CD14-positive monocyte (primary cell): ENCODE results near the gene UGGT1. TPM values are rescaled to one million over a fixed set of nuclear protein-coding genes. Genes with fewer than 3 reads are reported as not detected.

Experiments used
- DNase-seq, 3 donors: peaks; one replicate each; pipeline ENCODE4 v3.0.0-alpha.2; 2011 to 2022
- H2AFZ ChIP-seq: 2 replicates; pipeline ENCODE4 v1.6.0; 2012; ENCODE audit warnings: mild to moderate bottlenecking, low read depth, low read length, inconsistent platforms; ENCODE audit not compliant: insufficient read depth, poor library complexity, severe bottlenecking
- H3K27ac ChIP-seq, 2 donors: 1 replicate in 1 of 2; 2 replicates in 1 of 2; pipeline ENCODE4 v1.5.1; 2012 to 2013; ENCODE audit warnings: low read length in 2 of 2, control low read depth in 1 of 2, inconsistent platforms in 1 of 2, low read depth in 1 of 2, mild to moderate bottlenecking in 1 of 2
- H3K27me3 ChIP-seq, 2 donors: one replicate each; pipeline versions ENCODE4 v1.6.0 to v1.6.1; 2011 to 2013; ENCODE audit warnings: low read length in 2 of 2; ENCODE audit not compliant: control insufficient read depth in 2 of 2, insufficient read depth in 2 of 2
- H3K36me3 ChIP-seq, 2 donors: replicated peaks in 1 of 2; 1 replicate in 1 of 2; 2 replicates in 1 of 2; pipeline versions ENCODE4 v1.5.1 to v1.6.1; 2012 to 2013; ENCODE audit warnings: low read length in 2 of 2, control low read depth in 1 of 2, inconsistent platforms in 1 of 2, mild to moderate bottlenecking in 1 of 2; ENCODE audit not compliant: insufficient read depth in 2 of 2, control insufficient read depth in 1 of 2
- H3K4me1 ChIP-seq, 2 donors: 1 replicate in 1 of 2; 2 replicates in 1 of 2; pipeline versions ENCODE4 v1.5.1 to v1.6.1; 2012 to 2013; ENCODE audit warnings: low read length in 2 of 2, control low read depth in 1 of 2, inconsistent platforms in 1 of 2, mild to moderate bottlenecking in 1 of 2, moderate library complexity in 1 of 2; ENCODE audit not compliant: insufficient read depth in 2 of 2, control insufficient read depth in 1 of 2
- H3K4me2 ChIP-seq: replicated peaks from 2 replicates; pipeline ENCODE3; 2012; ENCODE audit warnings: low read length, moderate library complexity, mild to moderate bottlenecking; ENCODE audit not compliant: poor library complexity, severe bottlenecking; ENCODE audit errors: extremely low read depth
- H3K4me3 ChIP-seq, 3 experiments: fragments of 200-600 bp in 1 of 3; sonication (generic) in 1 of 3; replicated peaks in 1 of 3; 1 replicate in 2 of 3; 2 replicates in 1 of 3; pipeline ENCODE4 v1.5.1; 2011 to 2013; ENCODE audit warnings: low read length in 3 of 3, mild to moderate bottlenecking in 3 of 3, control low read depth in 2 of 3, low read depth in 2 of 3, inconsistent platforms in 1 of 3, moderate library complexity in 1 of 3
- H3K79me2 ChIP-seq: 2 replicates; pipeline ENCODE4 v1.6.0; 2012; ENCODE audit warnings: mild to moderate bottlenecking, control low read depth, inconsistent platforms, low read length, moderate library complexity; ENCODE audit not compliant: insufficient read depth
- H3K9ac ChIP-seq: 2 replicates; pipeline ENCODE4 v1.6.0; 2017; ENCODE audit warnings: low read length, mild to moderate bottlenecking; ENCODE audit not compliant: insufficient read depth, poor library complexity, severe bottlenecking
- H3K9me3 ChIP-seq, 2 donors: replicated peaks in 1 of 2; 1 replicate in 1 of 2; 2 replicates in 1 of 2; pipeline versions ENCODE4 v1.5.1 to v1.6.1; 2012 to 2013; ENCODE audit warnings: low read length in 2 of 2, control low read depth in 1 of 2; ENCODE audit not compliant: control insufficient read depth in 1 of 2, insufficient read depth in 1 of 2
- H4K20me1 ChIP-seq: 2 replicates; pipeline ENCODE4 v1.6.0; 2012; ENCODE audit warnings: mild to moderate bottlenecking, low read length, control low read depth, moderate library complexity; ENCODE audit not compliant: insufficient read depth
- H3K27ac Mint-ChIP-seq, 7 donors: one replicate each; pipeline ENCODE4 v1.8.0; 2020; ENCODE audit warnings: mild to moderate bottlenecking in 7 of 7, mixed read lengths in 7 of 7, moderate library complexity in 6 of 7, inconsistent platforms in 2 of 7
- H3K27me3 Mint-ChIP-seq, 3 donors: one replicate each; pipeline ENCODE4 v1.8.0; 2021 to 2022; ENCODE audit warnings: low read depth in 3 of 3, mild to moderate bottlenecking in 3 of 3, mixed read lengths in 3 of 3, moderate library complexity in 3 of 3, inconsistent platforms in 1 of 3
- H3K36me3 Mint-ChIP-seq, 2 donors: one replicate each; pipeline ENCODE4 v1.8.0; 2020; ENCODE audit warnings: mixed read lengths in 2 of 2, inconsistent platforms in 1 of 2, mild to moderate bottlenecking in 1 of 2
- H3K4me1 Mint-ChIP-seq: one replicate; pipeline ENCODE4 v1.8.0; 2020; ENCODE audit warnings: mild to moderate bottlenecking, mixed read lengths
- H3K4me3 Mint-ChIP-seq, 2 donors: one replicate each; pipeline ENCODE4 v1.8.0; 2020; ENCODE audit warnings: mild to moderate bottlenecking in 2 of 2, mixed read lengths in 2 of 2, moderate library complexity in 1 of 2
- H3K9me3 Mint-ChIP-seq, 7 donors: one replicate each; pipeline ENCODE4 v1.8.0; 2020 to 2022; ENCODE audit warnings: mixed read lengths in 7 of 7, mild to moderate bottlenecking in 6 of 7, moderate library complexity in 6 of 7, inconsistent platforms in 2 of 7
- CTCF ChIP-seq: fragments of 200-600 bp; IDR thresholded peaks from one replicate; pipeline ENCODE4 v1.8.0; 2022; ENCODE audit warnings: antibody characterized with exemption, mild to moderate bottlenecking
- WGBS: methylation state at CpG from one replicate; pipeline ENCODE4 v1.1.5; 2013; ENCODE audit warnings: missing lambda C conversion rate; ENCODE audit not compliant: insufficient coverage; 5-methylcytosine and 5-hydroxymethylcytosine counted together
- intact Hi-C, 2 donors: fragments of 100-400 bp; cut with micrococcal nuclease; formaldehyde crosslinking; loops; one replicate each; pipeline versions ENCODE4 v1.15.0 to v1.15.1; 2023
- polyA plus RNA-seq, 3 donors: library from polyadenylated mRNA; depleted of rRNA in 1 of 3; unstranded in 2 of 3; stranded (reverse) in 1 of 3; fragments of 300-500 nt in 2 of 3; fragments of >200 nt in 1 of 3; fragmentation: Illumina TruSeq in 2 of 3; gene quantifications; 1 replicate in 2 of 3; 2 replicates in 1 of 3; pipeline ENCODE4 v1.2.3, GENCODE V29; 2012 to 2021

The UGGT1 gene
- polyA plus RNA-seq, 3 donors: 8.7 to 15.8 (median 13.8) TPM

- intact Hi-C loops: no loop called here
- TF ChIP-seq CTCF: no peak
- H3K9ac ChIP-seq: no peak overlapping the region
- no peak overlapping the region for H3K27ac ChIP-seq
- Mint-ChIP-seq H3K4me1 (peaks cover 27% of the 10 kb centered on the region), H3K9me3 (no peaks in the 10 kb centered on the region), H3K4me3 (no peak overlapping the region), H3K36me3 (peaks cover 52 to 66% of the 10 kb centered on the region in 2 donors), H3K27ac (no peak overlapping the region), H3K27me3 (no peaks in the 10 kb centered on the region)
- no peak overlapping the region for H2AFZ ChIP-seq
- H3K4me2 ChIP-seq: no peak overlapping the region
- H4K20me1 ChIP-seq: no peaks in the 10 kb centered on the region
- H3K4me1 ChIP-seq: peaks cover 28 to 32% of the 10 kb centered on the region in 2 donors
- H3K27me3 ChIP-seq: no peaks in the 10 kb centered on the region
- DNase-seq: no peak
- no peaks in the 10 kb centered on the region for H3K9me3 ChIP-seq
- 89% methylated on average over 2 of the region's 7 CpGs for WGBS
- no peaks in the 10 kb centered on the region for H3K79me2 ChIP-seq
- peaks cover 38 to 75% of the 10 kb centered on the region in 2 donors for H3K36me3 ChIP-seq
- H3K4me3 ChIP-seq: no peak overlapping the region
Observed at GRCh38 chr2:128159437-128159836, 68.4 kb downstream of the UGGT1 start.

DNA sequence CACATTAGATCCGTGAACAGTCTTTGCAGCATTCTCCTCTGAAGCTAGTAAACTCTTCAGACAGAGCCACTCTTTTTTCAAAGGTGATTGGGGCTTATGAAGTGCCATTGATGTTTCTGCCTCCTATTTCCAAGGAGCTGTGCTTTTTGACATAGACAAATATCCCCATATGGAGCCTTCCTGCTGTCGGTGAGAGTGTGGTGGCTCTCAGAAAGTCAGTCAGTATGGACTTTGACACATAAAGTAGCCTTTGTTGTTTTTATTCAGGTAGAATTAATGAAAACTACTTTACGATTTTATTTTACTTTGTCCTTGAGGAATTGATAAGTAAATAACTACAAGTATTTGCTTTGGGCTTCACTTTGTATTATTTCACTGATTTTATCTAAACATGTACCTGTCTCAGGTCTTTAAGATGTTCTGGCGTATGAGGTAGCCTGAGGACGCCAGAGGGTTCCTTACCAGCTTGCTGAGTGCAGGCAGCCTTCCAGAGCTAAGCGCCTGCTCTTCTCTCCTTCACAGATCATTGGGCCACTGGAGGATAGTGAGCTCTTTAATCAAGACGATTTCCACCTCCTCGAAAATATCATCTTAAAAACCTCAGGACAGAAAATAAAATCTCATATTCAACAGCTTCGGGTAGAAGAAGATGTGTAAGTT is 69.7 kb downstream of the UGGT1 start:
- peaks cover 37 to 75% of the 10 kb centered on the region in 2 donors for H3K36me3 ChIP-seq
- Mint-ChIP-seq H3K4me3 (no peak overlapping the region), H3K27me3 (no peaks in the 10 kb centered on the region), H3K36me3 (peaks cover 54 to 70% of the 10 kb centered on the region in 2 donors), H3K4me1 (peaks cover 27% of the 10 kb centered on the region), H3K27ac (peak overlapping the region; percentile 51 to 98 (median 89)), H3K9me3 (no peaks in the 10 kb centered on the region)
- no peak overlapping the region for H3K4me3 ChIP-seq
- H3K9ac ChIP-seq: no peak overlapping the region
- peak overlapping the region; percentile 47 to 95 for H3K27ac ChIP-seq
- peaks cover 28 to 33% of the 10 kb centered on the region in 2 donors for H3K4me1 ChIP-seq
- 100% methylated on average over 2 of the region's 9 CpGs for WGBS
- no peak for DNase-seq
- H3K79me2 ChIP-seq: peaks cover 4% of the 10 kb centered on the region
- no peak overlapping the region for H3K4me2 ChIP-seq
- H3K9me3 ChIP-seq: no peaks in the 10 kb centered on the region
- no peaks in the 10 kb centered on the region for H3K27me3 ChIP-seq
- H2AFZ ChIP-seq: no peak overlapping the region
- TF ChIP-seq CTCF: no peak
- no peaks in the 10 kb centered on the region for H4K20me1 ChIP-seq
- intact Hi-C loops: loop anchor here in 1 of 2 donors (10.0 kb wide), 1 partner anchor 574 kb away; no protein-coding TSS in a partner anchor
